GM19023 (cell line): ENCODE data around the gene SH3RF3.

Experiments
- ATAC-seq: cut with Tn5 transposase; IDR thresholded peaks from one replicate; pipeline ENCODE4 v1.9.1; 2021; ENCODE audit warnings: mild to moderate bottlenecking, moderate library complexity; ENCODE audit not compliant: unreplicated experiment

The SH3RF3 gene

GRCh38 chr2:109348190-109348589 lies 219.2 kb downstream of the SH3RF3 start:
- ATAC-seq = no peak

- no peak for ATAC-seq
Measured at GRCh38 chr2:109348671-109349502, 219.9 kb downstream of the SH3RF3 start.

- no peak for ATAC-seq
Measured at GRCh38 chr2:109349503-109350465, 220.8 kb downstream of the SH3RF3 start.

GRCh38 chr2:109350526-109350925 lies 221.5 kb downstream of the SH3RF3 start:
- no peak for ATAC-seq

GRCh38 chr2:109351164-109351756 lies 222.3 kb downstream of the SH3RF3 start:
- no peak for ATAC-seq

GRCh38 chr2:109352056-109352897 lies 223.3 kb downstream of the SH3RF3 start:
- ATAC-seq = no peak

GRCh38 chr2:109352898-109353689 lies 224.1 kb downstream of the SH3RF3 start:
- ATAC-seq = no peak

- ATAC-seq = no peak
Measured at GRCh38 chr2:109353806-109354745, 225.1 kb downstream of the SH3RF3 start.

- ATAC-seq = no peak
Measured at GRCh38 chr2:109355192-109355843, 226.3 kb downstream of the SH3RF3 start.

- no peak for ATAC-seq
Measured at GRCh38 chr2:109356324-109357035, 227.5 kb downstream of the SH3RF3 start.

GRCh38 chr2:109364217-109364616 lies 235.2 kb downstream of the SH3RF3 start:
- ATAC-seq = no peak

- no peak for ATAC-seq
Measured at GRCh38 chr2:109365131-109365530, 236.1 kb downstream of the SH3RF3 start.

- ATAC-seq = no peak
Measured at GRCh38 chr2:109367683-109368082, 238.7 kb downstream of the SH3RF3 start.

- no peak for ATAC-seq
Measured at GRCh38 chr2:109368798-109369197, 239.8 kb downstream of the SH3RF3 start.

GRCh38 chr2:109369671-109370191 lies 240.7 kb downstream of the SH3RF3 start:
- ATAC-seq = no peak

- ATAC-seq = no peak
Measured at GRCh38 chr2:109370399-109371035, 241.5 kb downstream of the SH3RF3 start.
